Neutrophil (primary cell): Measurements from ENCODE around the gene LIPT2.

Experiments used
- H3K27ac ChIP-seq: fragments of 200-600 bp; sonication (generic); 2 replicates; pipeline ENCODE4 v1.5.1; 2016; ENCODE audit warnings: mild to moderate bottlenecking, moderate library complexity
- H3K27me3 ChIP-seq: fragments of 200-600 bp; sonication (generic); 2 replicates; pipeline ENCODE4 v1.6.0; 2016; ENCODE audit warnings: mild to moderate bottlenecking
- H3K36me3 ChIP-seq: fragments of 200-600 bp; sonication (generic); 2 replicates; pipeline ENCODE4 v1.5.1; 2017
- H3K4me1 ChIP-seq, 2 experiments: fragments of 200-600 bp in 1 of 2; sonication (generic) in 1 of 2; 1 replicate in 1 of 2; 2 replicates in 1 of 2; pipeline versions ENCODE4 v1.5.1 to v1.6.1; 2013 to 2016; ENCODE audit warnings: low read depth in 1 of 2, low read length in 1 of 2, mild to moderate bottlenecking in 1 of 2, moderate library complexity in 1 of 2; ENCODE audit not compliant: control insufficient read depth in 1 of 2, insufficient read depth in 1 of 2
- H3K4me3 ChIP-seq, 2 experiments: fragments of 200-600 bp in 1 of 2; sonication (generic) in 1 of 2; 1 replicate in 1 of 2; 2 replicates in 1 of 2; pipeline ENCODE4 v1.5.1; 2013 to 2016; ENCODE audit warnings: low read depth in 1 of 2, low read length in 1 of 2, mild to moderate bottlenecking in 1 of 2, moderate library complexity in 1 of 2
- H3K9me3 ChIP-seq: fragments of 200-600 bp; sonication (generic); 2 replicates; pipeline ENCODE4 v1.5.1; 2016
- TF ChIP-seq, protein P1 (sequence below): fragments of 200-600 bp; sonication (generic); IDR thresholded peaks from 2 replicates; pipeline ENCODE4 v1.5.1; 2016; ENCODE audit warnings: antibody characterized with exemption

Gene LIPT2

DNA sequence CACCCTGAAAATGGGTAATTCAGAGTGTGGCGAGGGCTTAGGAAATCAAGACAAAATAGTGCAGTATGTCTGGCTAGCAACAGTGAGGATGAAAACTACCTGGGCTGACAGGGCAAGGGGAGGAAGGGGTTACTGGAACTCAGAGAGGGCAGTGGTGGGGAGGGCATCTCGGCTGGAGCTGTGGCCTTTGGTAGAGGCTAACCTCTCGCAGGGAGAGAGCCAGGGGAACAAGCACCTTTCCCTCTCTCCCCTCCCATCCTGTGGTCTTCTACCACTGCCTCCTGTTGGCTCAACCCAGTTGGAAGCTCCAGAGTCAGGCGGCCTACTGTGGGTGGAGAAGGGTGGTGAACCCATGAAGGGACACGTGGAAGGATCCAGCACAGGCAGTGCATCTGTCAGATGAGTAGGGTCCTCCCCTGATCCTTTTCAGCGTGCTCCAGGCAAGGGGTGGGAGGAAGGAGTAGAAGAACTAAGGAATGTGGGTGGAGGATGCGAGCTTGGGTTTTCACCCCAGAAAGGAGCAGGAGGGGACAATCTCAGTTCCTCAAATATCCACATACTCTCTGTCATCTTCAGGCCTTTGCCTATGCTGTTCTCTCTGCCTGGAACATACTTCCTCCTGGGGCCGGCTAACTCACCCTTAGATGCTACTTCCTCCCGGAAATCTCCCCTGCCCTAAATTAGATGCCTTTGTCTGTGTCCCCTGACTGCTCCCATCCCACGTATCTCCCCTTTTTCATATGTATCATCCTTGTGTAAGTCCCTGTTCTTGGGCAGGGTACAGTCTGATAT, 19.9 kb downstream of the LIPT2 start:
- peaks cover 23 to 25% of the 10 kb centered on the region in 2 experiments for H3K4me1 ChIP-seq
- TF ChIP-seq, protein P1, sequence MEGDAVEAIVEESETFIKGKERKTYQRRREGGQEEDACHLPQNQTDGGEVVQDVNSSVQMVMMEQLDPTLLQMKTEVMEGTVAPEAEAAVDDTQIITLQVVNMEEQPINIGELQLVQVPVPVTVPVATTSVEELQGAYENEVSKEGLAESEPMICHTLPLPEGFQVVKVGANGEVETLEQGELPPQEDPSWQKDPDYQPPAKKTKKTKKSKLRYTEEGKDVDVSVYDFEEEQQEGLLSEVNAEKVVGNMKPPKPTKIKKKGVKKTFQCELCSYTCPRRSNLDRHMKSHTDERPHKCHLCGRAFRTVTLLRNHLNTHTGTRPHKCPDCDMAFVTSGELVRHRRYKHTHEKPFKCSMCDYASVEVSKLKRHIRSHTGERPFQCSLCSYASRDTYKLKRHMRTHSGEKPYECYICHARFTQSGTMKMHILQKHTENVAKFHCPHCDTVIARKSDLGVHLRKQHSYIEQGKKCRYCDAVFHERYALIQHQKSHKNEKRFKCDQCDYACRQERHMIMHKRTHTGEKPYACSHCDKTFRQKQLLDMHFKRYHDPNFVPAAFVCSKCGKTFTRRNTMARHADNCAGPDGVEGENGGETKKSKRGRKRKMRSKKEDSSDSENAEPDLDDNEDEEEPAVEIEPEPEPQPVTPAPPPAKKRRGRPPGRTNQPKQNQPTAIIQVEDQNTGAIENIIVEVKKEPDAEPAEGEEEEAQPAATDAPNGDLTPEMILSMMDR, result no peak
- no peaks in the 10 kb centered on the region for H3K9me3 ChIP-seq
- no peaks in the 10 kb centered on the region for H3K27me3 ChIP-seq
- H3K4me3 ChIP-seq, result no peak overlapping the region
- peak overlapping the region; percentile 55 for H3K27ac ChIP-seq
- H3K36me3 ChIP-seq, result no peaks in the 10 kb centered on the region

DNA sequence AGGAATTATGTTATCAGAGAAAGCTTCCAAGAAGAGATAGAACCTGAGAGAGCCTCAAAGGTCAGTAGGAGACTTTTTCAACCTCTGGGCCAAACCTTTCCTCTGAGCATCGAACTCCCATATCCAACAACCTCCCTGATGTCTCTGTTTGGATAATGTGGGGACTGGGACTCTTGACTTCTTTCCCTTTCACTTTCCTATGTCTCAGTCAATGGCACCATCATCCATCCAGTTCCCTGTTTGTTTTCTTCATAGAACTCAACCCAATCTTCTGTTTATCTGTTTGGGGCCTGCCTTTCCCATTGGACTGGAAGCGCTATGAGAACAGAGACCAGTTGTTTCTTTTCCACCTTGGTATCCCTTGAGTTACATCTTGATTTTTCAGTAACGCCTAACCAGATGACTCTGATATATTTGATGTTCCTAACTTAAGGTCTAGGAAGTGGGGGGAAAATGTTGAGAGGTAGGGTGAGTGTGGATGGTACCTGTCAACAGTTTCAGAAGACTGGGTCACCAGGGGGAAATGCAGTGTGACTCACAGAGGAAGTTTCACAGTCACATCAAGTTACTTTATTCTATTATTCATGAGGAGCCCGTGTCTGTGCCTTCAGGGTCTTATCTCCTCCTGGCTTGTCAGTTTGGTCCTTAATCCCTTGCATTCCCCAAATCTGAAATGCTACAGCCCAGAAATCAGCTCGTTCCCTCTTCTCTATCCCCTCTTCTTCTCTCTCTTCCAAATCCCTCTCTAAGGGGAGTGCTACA, 21.7 kb downstream of the LIPT2 start:
- H3K36me3 ChIP-seq, result no peaks in the 10 kb centered on the region
- H3K4me1 ChIP-seq, result peaks cover 39% of the 10 kb centered on the region in 2 experiments
- TF ChIP-seq, protein P1, result no peak
- H3K27me3 ChIP-seq, result no peaks in the 10 kb centered on the region
- H3K27ac ChIP-seq, result no peak overlapping the region
- H3K4me3 ChIP-seq, result no peak overlapping the region
- no peaks in the 10 kb centered on the region for H3K9me3 ChIP-seq

DNA sequence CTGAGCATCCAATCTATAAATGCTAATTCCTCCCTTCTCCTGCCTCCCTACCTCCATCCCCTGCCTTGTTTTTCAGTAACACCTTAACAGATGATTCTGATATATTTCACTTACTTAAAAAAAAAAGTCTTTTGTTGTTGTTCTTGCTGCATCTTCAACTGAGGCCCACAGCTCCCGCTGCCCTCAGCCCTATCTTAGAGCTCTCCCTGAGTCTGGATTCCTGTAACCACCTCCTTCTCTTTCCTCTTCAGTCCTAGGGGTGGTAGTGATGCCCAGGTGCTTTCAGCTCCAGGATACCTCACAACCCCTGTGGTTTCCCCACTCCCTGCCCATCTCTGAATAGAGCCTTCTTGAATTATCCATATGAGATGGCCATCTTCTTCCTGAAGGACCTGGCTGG, 22.5 kb downstream of the LIPT2 start:
- Histone ChIP-seq H3K27ac (no peak overlapping the region), H3K36me3 (no peaks in the 10 kb centered on the region), H3K4me3 (no peak overlapping the region), H3K9me3 (no peaks in the 10 kb centered on the region), H3K27me3 (no peaks in the 10 kb centered on the region), H3K4me1 (peaks cover 46 to 48% of the 10 kb centered on the region in 2 experiments)
- TF ChIP-seq, protein P1, result no peak

DNA sequence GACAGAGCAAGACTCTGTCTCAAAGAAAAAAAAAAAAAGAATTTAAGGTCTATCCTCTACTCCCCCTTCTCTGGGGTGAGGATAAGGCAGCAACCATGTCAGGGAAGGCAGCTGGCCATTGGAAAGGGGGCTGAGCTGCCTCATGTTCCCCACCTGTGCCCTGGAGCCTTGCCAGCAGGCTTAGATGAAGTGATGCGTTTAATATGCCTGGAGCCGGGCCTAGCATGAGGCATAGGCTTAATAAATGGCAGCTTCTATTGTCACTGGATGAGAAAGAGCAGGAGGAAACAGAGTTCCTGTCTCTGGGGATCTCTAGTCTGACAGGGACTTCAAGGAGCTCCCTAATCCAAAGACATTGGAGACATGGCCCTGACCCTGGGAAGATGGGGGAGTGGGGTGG, 23.0 kb downstream of the LIPT2 start:
- TF ChIP-seq, protein P1, result no peak
- Histone ChIP-seq H3K4me3 (no peak overlapping the region), H3K27me3 (no peaks in the 10 kb centered on the region), H3K27ac (no peak overlapping the region), H3K9me3 (no peaks in the 10 kb centered on the region), H3K36me3 (no peaks in the 10 kb centered on the region), H3K4me1 (peaks cover 47 to 52% of the 10 kb centered on the region in 2 experiments)

DNA sequence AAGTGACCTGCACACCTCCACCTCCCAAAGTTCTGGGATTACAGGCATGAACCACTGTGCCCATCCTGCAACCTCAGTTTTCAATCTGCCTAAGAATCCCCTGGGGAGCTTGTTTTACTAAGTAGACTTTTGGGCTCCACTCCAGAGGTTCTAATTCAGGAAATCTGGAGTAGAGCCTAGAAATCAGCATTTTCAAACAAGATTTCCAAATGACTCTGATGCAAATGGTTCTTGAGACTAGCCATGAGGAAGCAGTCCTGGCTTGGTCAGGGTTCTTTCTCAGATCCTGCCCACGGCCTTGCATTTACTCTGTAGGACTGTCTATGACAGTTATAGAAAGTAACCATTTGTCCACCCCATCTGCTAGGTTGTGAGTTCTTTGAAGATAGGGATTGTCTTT, 24.6 kb downstream of the LIPT2 start:
- Histone ChIP-seq H3K27ac (no peak overlapping the region), H3K36me3 (no peaks in the 10 kb centered on the region), H3K9me3 (no peaks in the 10 kb centered on the region), H3K27me3 (no peaks in the 10 kb centered on the region), H3K4me1 (peaks cover 60 to 64% of the 10 kb centered on the region in 2 experiments), H3K4me3 (no peak overlapping the region)
- TF ChIP-seq, protein P1, result no peak
